ENCODE data around the gene RUNDC1. TPM values are rescaled to one million over a fixed set of nuclear protein-coding genes. Genes with fewer than 3 reads are reported as not detected.

RUNDC1 gene
- total RNA-seq, 2 experiments from 2014 or later, result 11.1 to 22.5 TPM

- peak within 1 kb of the TSS; percentile 91 for H2AFZ ChIP-seq (ENCODE audit: low read length)
- POLR2A ChIA-PET, result interaction anchor here (0.5 kb wide), 1 partner anchor 13 kb away, joined by 3 read pairs; no protein-coding TSS in a partner anchor
- CTCF ChIA-PET (ENCODE audit: unreplicated experiment), result interaction anchor here (0.6 kb wide), 2 partner anchors 46 to 612 kb away, joined by 3 read pairs; no protein-coding TSS in a partner anchor
- TF ChIP-seq CTCF (conservative IDR thresholded peaks at IDR 0.05; ENCODE audit: low read length), result no peak
- TF ChIP-seq EZH2phosphoT487 (IDR thresholded peaks at IDR 0.05; ENCODE audit: borderline replicate concordance, low read depth, low read length), result no peak
- no peaks in the 10 kb centered on the region for H3K36me3 ChIP-seq (ENCODE audit: insufficient read depth, low read length)
- H3K9me3 ChIP-seq (ENCODE audit: low read length), result no peaks in the 10 kb centered on the region
- no peaks in the 10 kb centered on the region for H4K20me1 ChIP-seq (ENCODE audit: insufficient read depth, low read length)
- no peaks in the 10 kb centered on the region for H3K79me2 ChIP-seq (ENCODE audit: insufficient read depth, low read depth, low read length)
- peak within 1 kb of the TSS; percentile 80 for H3K4me3 ChIP-seq (ENCODE audit: low read depth, low read length, poor library complexity, severe bottlenecking)
- H3K27ac ChIP-seq (ENCODE audit: low read depth, low read length, poor library complexity, severe bottlenecking), result peak within 1 kb of the TSS; percentile 38
- intact Hi-C loops (cut with micrococcal nuclease; ENCODE audit: unreplicated experiment), result loop anchor here (5.0 kb wide), 1 partner anchor 190 kb away; the partner anchor contains the start of gene TMEM106A
- H3K4me2 ChIP-seq (ENCODE audit: low read length), result peak within 1 kb of the TSS; percentile 82
- H3K9me2 ChIP-seq (ENCODE audit: insufficient read depth, low read length), result no peaks in the 10 kb centered on the region
- no TSS peak for BruUV-seq (replicated peaks)
- DNase-seq (ENCODE audit: low spot score), result peak; percentile 71
- H3K4me1 ChIP-seq (ENCODE audit: insufficient read depth, low read length, poor library complexity, severe bottlenecking), result peaks cover 19% of the 10 kb centered on the region
Measured at GRCh38 chr17:43021741-43022512, 41.6 kb downstream of the RUNDC1 start, which contains the start of gene VAT1. Gene VAT1, minus strand, starts transcription at chr17:43022385. Its CDS starts 63 bp downstream, at chr17:43022322.

- no peaks in the 10 kb centered on the region for H3K36me3 ChIP-seq (ENCODE audit: insufficient read depth, low read length)
- peak within 1 kb of the TSS; percentile 11 for H3K27ac ChIP-seq (ENCODE audit: low read depth, low read length, poor library complexity, severe bottlenecking)
- no peaks in the 10 kb centered on the region for H3K9me3 ChIP-seq (ENCODE audit: low read length)
- H2AFZ ChIP-seq (ENCODE audit: low read length), result peak within 1 kb of the TSS; percentile 85
- intact Hi-C loops (cut with micrococcal nuclease; ENCODE audit: unreplicated experiment), result loop anchor here (1.0 to 5.0 kb wide), 3 partner anchors 146 to 292 kb away; partner anchors contain the start of gene TMEM106A
- H4K20me1 ChIP-seq (ENCODE audit: insufficient read depth, low read length), result no peaks in the 10 kb centered on the region
- ChIA-PET POLR2A (interaction anchor here (0.8 to 1.1 kb wide), 2 partner anchors 12 to 27 kb away, joined by 3 to 4 read pairs; partner anchors contain the start of gene RPL27), CTCF (ENCODE audit: unreplicated experiment) (no interaction called here)
- H3K79me2 ChIP-seq (ENCODE audit: insufficient read depth, low read depth, low read length), result no peaks in the 10 kb centered on the region
- TF ChIP-seq CTCF (conservative IDR thresholded peaks at IDR 0.05; ENCODE audit: low read length), result peak; percentile 84
- no peak for TF ChIP-seq EZH2phosphoT487 (IDR thresholded peaks at IDR 0.05; ENCODE audit: borderline replicate concordance, low read depth, low read length)
- H3K9me2 ChIP-seq (ENCODE audit: insufficient read depth, low read length), result no peaks in the 10 kb centered on the region
- H3K4me2 ChIP-seq (ENCODE audit: low read length), result peak within 1 kb of the TSS; percentile 88
- H3K4me3 ChIP-seq (ENCODE audit: low read depth, low read length, poor library complexity, severe bottlenecking), result peak within 1 kb of the TSS; percentile 67
- H3K4me1 ChIP-seq (ENCODE audit: insufficient read depth, low read length, poor library complexity, severe bottlenecking), result peaks cover 19% of the 10 kb centered on the region
- no TSS peak for BruUV-seq (replicated peaks)
- peak; percentile 93 for DNase-seq (ENCODE audit: low spot score)
Measured at GRCh38 chr17:43024407-43025289, 44.3 kb downstream of the RUNDC1 start, which contains the start of gene RND2. Gene RND2, plus strand, starts transcription at chr17:43025231. Its CDS starts 117 bp downstream, at chr17:43025348.

Data from OCI-LY7 (cell line).